HG02840 (cell line): ENCODE results near the gene SLC33A1.
"Not testable (repeated sequence)": the region's sequence is repeated elsewhere in the genome, so short reads cannot be mapped to it uniquely, and the experiment has no call there.

Experiments
- ATAC-seq: cut with Tn5 transposase; IDR thresholded peaks from one replicate; pipeline ENCODE4 v1.9.1; 2021; ENCODE audit warnings: mild to moderate bottlenecking, moderate library complexity, moderate number of reproducible peaks; ENCODE audit not compliant: unreplicated experiment, low FRiP score

Gene SLC33A1

GRCh38 chr3:155862290-155862982 is 8.2 kb upstream of the SLC33A1 start:
- ATAC-seq = not testable (repeated sequence)

- ATAC-seq = no peak
These were observed 7.4 kb upstream of the SLC33A1 start for GRCh38 chr3:155861476-155862183.

GRCh38 chr3:155860424-155860823 is 6.2 kb upstream of the SLC33A1 start:
- not testable (repeated sequence) for ATAC-seq

GRCh38 chr3:155859859-155860258 is 5.6 kb upstream of the SLC33A1 start:
- ATAC-seq = no peak

GRCh38 chr3:155853214-155854140 is 750 bp downstream of the SLC33A1 start:
- peak; percentile 5 for ATAC-seq

GRCh38 chr3:155852341-155852740 is 1.9 kb downstream of the SLC33A1 start:
- no peak for ATAC-seq

- ATAC-seq = not testable (repeated sequence)
These were observed 4.8 kb downstream of the SLC33A1 start for GRCh38 chr3:155849404-155849803.

GRCh38 chr3:155847993-155848392 is 6.2 kb downstream of the SLC33A1 start:
- no peak for ATAC-seq

- no peak for ATAC-seq
These were observed 8.1 kb downstream of the SLC33A1 start for GRCh38 chr3:155846119-155846518.

- ATAC-seq = no peak
These were observed 10.7 kb downstream of the SLC33A1 start for GRCh38 chr3:155843569-155843968.

GRCh38 chr3:155835341-155836071 is 18.7 kb downstream of the SLC33A1 start:
- ATAC-seq = no peak

GRCh38 chr3:155828490-155829098 is 25.6 kb downstream of the SLC33A1 start:
- not testable (repeated sequence) for ATAC-seq

- ATAC-seq = no peak
These were observed 39.1 kb downstream of the SLC33A1 start for GRCh38 chr3:155815030-155815545.

- not testable (repeated sequence) for ATAC-seq
These were observed 41.0 kb downstream of the SLC33A1 start for GRCh38 chr3:155813224-155813623.

GRCh38 chr3:155809181-155809580 is 45.0 kb downstream of the SLC33A1 start:
- ATAC-seq = no peak

GRCh38 chr3:155807823-155808222 is 46.4 kb downstream of the SLC33A1 start:
- no peak for ATAC-seq

GRCh38 chr3:155805802-155806618 is 48.2 kb downstream of the SLC33A1 start, which contains the start of gene C3orf33:
TSS of gene C3orf33 (minus strand) at chr3:155806278. CDS start at chr3:155806252, 26 bp downstream.
- ATAC-seq = peak; percentile 88

GRCh38 chr3:155805204-155805801 is 48.9 kb downstream of the SLC33A1 start:
- ATAC-seq = peak; percentile 42
